HepG2 (cell line): ENCODE data around the gene PLCL1. TPM values are rescaled to one million over a fixed set of nuclear protein-coding genes. Genes with fewer than 3 reads are reported as not detected.

ENCODE experiments used
- ATAC-seq: fragments of 200-7000 bp; cut with Tn5 transposase; 3 replicates; pipeline ENCODE4 v1.9.1; 2020; ENCODE audit warnings: mild to moderate bottlenecking, moderate library complexity
- BruUV-seq: library from RNA; stranded (reverse); fragments of 400-500 nt; replicated peaks from 2 replicates; lab custom pipeline; 2021; lab: Mats Ljungman, UMichigan
- CTCF ChIA-PET: fragments of 300-600 bp; formaldehyde crosslinking; extraction: SDS; loops from one replicate; lab custom pipeline; 2021; ENCODE audit warnings: low total read pairs, inconsistent platforms, low intra/inter-chr PET ratio; lab: Yijun Ruan, JAX
- POLR2A ChIA-PET: fragments of 350-600 bp; sonication (Branson Sonifier 250); formaldehyde crosslinking; loops from one replicate; lab custom pipeline; 2020; ENCODE audit warnings: antibody characterized with exemption, inconsistent platforms; lab: Yijun Ruan, JAX
- DNase-seq: peaks from one replicate; pipeline ENCODE4 v3.0.0-alpha.2; 2015; ENCODE audit warnings: low spot score
- FAIRE-seq: peaks from 3 replicates; lab custom pipeline; 2011; peaks lifted over from hg19 to GRCh38; lab: Jason Lieb, UNC
- H2AFZ ChIP-seq: one replicate; pipeline ENCODE4 v1.6.1; 2011; ENCODE audit warnings: low read length, inconsistent platforms
- H3K27ac ChIP-seq: fragments of 300-600 bp; 3 replicates; pipeline ENCODE4 v1.8.0; 2011; ENCODE audit warnings: mixed run types, mild to moderate bottlenecking, mixed read lengths, low read length, inconsistent platforms; ENCODE audit not compliant: insufficient read depth; ENCODE audit errors: extremely low read length
- H3K27me3 ChIP-seq, 2 experiments: fragments of 200-600 bp in 1 of 2; 2 replicates in 1 of 2; 3 replicates in 1 of 2; pipeline versions ENCODE4 v1.6.0 to v1.8.0; 2011; ENCODE audit warnings: low read length in 2 of 2, mild to moderate bottlenecking in 2 of 2, moderate library complexity in 2 of 2, inconsistent platforms in 1 of 2; ENCODE audit not compliant: insufficient read depth in 2 of 2, control insufficient read depth in 1 of 2
- H3K36me3 ChIP-seq, 2 experiments: fragments of 200-600 bp in 1 of 2; replicated peaks in 1 of 2; 2 replicates in 1 of 2; 3 replicates in 1 of 2; pipeline versions ENCODE4 v1.5.1 to v1.8.0; 2011; ENCODE audit warnings: low read length in 2 of 2, inconsistent platforms in 1 of 2; ENCODE audit not compliant: insufficient read depth in 2 of 2, control insufficient read depth in 1 of 2
- H3K4me1 ChIP-seq: 2 replicates; pipeline ENCODE4 v1.5.1; 2012; ENCODE audit warnings: low read length, inconsistent platforms; ENCODE audit not compliant: insufficient read depth
- H3K4me2 ChIP-seq: 2 replicates; pipeline ENCODE4 v1.6.0; 2011; ENCODE audit warnings: low read depth, low read length, inconsistent platforms
- H3K4me3 ChIP-seq, 3 experiments: fragments of 200-600 bp in 1 of 3; sonication (generic), shearing (Covaris generic) in 1 of 3; replicated peaks in 1 of 3; 2 replicates each; pipeline ENCODE4 v1.5.1; 2011 to 2016; ENCODE audit warnings: low read length in 3 of 3, inconsistent platforms in 2 of 3, low read depth in 2 of 3, mild to moderate bottlenecking in 2 of 3, control low read depth in 1 of 3, mixed read lengths in 1 of 3; ENCODE audit not compliant: insufficient read depth in 1 of 3
- H3K79me2 ChIP-seq: one replicate; pipeline ENCODE4 v1.6.1; 2011; ENCODE audit warnings: low read length, inconsistent platforms; ENCODE audit not compliant: insufficient read depth
- H3K9ac ChIP-seq: 2 replicates; pipeline ENCODE4 v1.6.0; 2011; ENCODE audit warnings: mild to moderate bottlenecking, low read depth, low read length, inconsistent platforms; ENCODE audit not compliant: insufficient read depth
- H3K9me3 ChIP-seq: 2 replicates; pipeline ENCODE4 v1.5.1; 2012; ENCODE audit warnings: mild to moderate bottlenecking, low read length
- H4K20me1 ChIP-seq: 2 replicates; pipeline ENCODE4 v1.6.0; 2011; ENCODE audit warnings: inconsistent platforms, mild to moderate bottlenecking, low read length, moderate library complexity; ENCODE audit not compliant: insufficient read depth
- AGO2 ChIP-seq: fragments of 200-400 bp; formaldehyde crosslinking; optimal IDR thresholded peaks from 2 replicates; pipeline ENCODE3; 2017; ENCODE audit warnings: mild to moderate bottlenecking, low read depth, low read length, moderate library complexity
- BORCS8-MEF2B ChIP-seq: sonication (generic); formaldehyde crosslinking; IDR thresholded peaks from 2 replicates; pipeline ENCODE4 v1.8.0; 2022; ENCODE audit warnings: mild to moderate bottlenecking, missing genetic modification reagents
- BRCA1 ChIP-seq: sonication (generic); formaldehyde crosslinking; IDR thresholded peaks from 2 replicates; pipeline ENCODE4 v1.4.0; 2020; ENCODE audit warnings: missing genetic modification reagents
- HMG20B ChIP-seq: conservative IDR thresholded peaks from 2 replicates; pipeline ENCODE4 v1.6.1; 2016; ENCODE audit warnings: missing genetic modification reagents, missing compliant biosample characterization
- HNRNPK ChIP-seq: fragments of 200-400 bp; formaldehyde crosslinking; IDR thresholded peaks from 2 replicates; pipeline ENCODE4 v1.6.1; 2018; ENCODE audit warnings: low read length, low read depth, moderate library complexity, mild to moderate bottlenecking; ENCODE audit not compliant: poor library complexity, severe bottlenecking
- IKZF4 ChIP-seq: sonication (generic); formaldehyde crosslinking; IDR thresholded peaks from 2 replicates; pipeline ENCODE4 v1.5.1; 2020; ENCODE audit warnings: borderline replicate concordance, mild to moderate bottlenecking, low read depth, missing genetic modification reagents; ENCODE audit errors: not compliant biosample characterization
- NFE2L1 ChIP-seq: sonication (generic); formaldehyde crosslinking; IDR thresholded peaks from 2 replicates; pipeline ENCODE4 v1.4.0; 2020; ENCODE audit warnings: missing genetic modification reagents, mild to moderate bottlenecking, borderline replicate concordance
- NKX3-1 ChIP-seq: sonication (generic); formaldehyde crosslinking; IDR thresholded peaks from 2 replicates; pipeline ENCODE4 v1.5.0; 2020; ENCODE audit warnings: missing genetic modification reagents
- PLSCR1 ChIP-seq: sonication (generic); formaldehyde crosslinking; IDR thresholded peaks from 2 replicates; pipeline ENCODE4 v1.5.0; 2020; ENCODE audit warnings: missing genetic modification reagents, mild to moderate bottlenecking, borderline replicate concordance
- SCMH1 ChIP-seq: sonication (generic); formaldehyde crosslinking; IDR thresholded peaks from 2 replicates; pipeline ENCODE4 v1.9.0; 2021; ENCODE audit warnings: missing genetic modification reagents, mild to moderate bottlenecking, borderline replicate concordance
- TBX2 ChIP-seq: sonication (generic); formaldehyde crosslinking; IDR thresholded peaks from 2 replicates; pipeline ENCODE4 v1.5.0; 2020; ENCODE audit warnings: missing genetic modification reagents, mild to moderate bottlenecking, borderline replicate concordance
- TEAD3 ChIP-seq: optimal IDR thresholded peaks from 2 replicates; pipeline ENCODE3; 2016; ENCODE audit warnings: borderline replicate concordance
- TFDP2 ChIP-seq: sonication (generic); formaldehyde crosslinking; IDR thresholded peaks from 2 replicates; pipeline ENCODE4 v1.4.0; 2020; ENCODE audit warnings: missing genetic modification reagents
- ZBTB21 ChIP-seq: sonication (generic); formaldehyde crosslinking; IDR thresholded peaks from 2 replicates; pipeline ENCODE4 v1.4.0; 2020; ENCODE audit warnings: missing genetic modification reagents
- ZNF737 ChIP-seq: sonication (generic); formaldehyde crosslinking; IDR thresholded peaks from 2 replicates; pipeline ENCODE4 v1.5.0; 2020; ENCODE audit warnings: missing genetic modification reagents, mild to moderate bottlenecking, borderline replicate concordance
- ZSCAN21 ChIP-seq: sonication (generic); formaldehyde crosslinking; IDR thresholded peaks from 2 replicates; pipeline ENCODE4 v1.8.0; 2022; ENCODE audit warnings: mild to moderate bottlenecking, missing genetic modification reagents, moderate library complexity, borderline replicate concordance
- WGBS: methylation state at CpG from one replicate; pipeline ENCODE4 v1.1.6; 2017; ENCODE audit warnings: low lambda C conversion rate; 5-methylcytosine and 5-hydroxymethylcytosine counted together
- in situ Hi-C: cut with HindIII; loops from 2 replicates; pipeline ENCODE4 v1.10.0; 2017; ENCODE audit warnings: low pct_unique_long_range_greater_than_20kb; ENCODE audit not compliant: extremely low pct_ligation_motif_present
- intact Hi-C: fragments of 100-400 bp; cut with micrococcal nuclease; formaldehyde crosslinking; loops from one replicate; pipeline ENCODE4 v1.10.0; 2022; ENCODE audit not compliant: unreplicated experiment
- polyA plus RNA-seq, 8 experiments: library from polyadenylated mRNA; depleted of rRNA in 3 of 8; stranded (reverse) in 7 of 8; unstranded in 1 of 8; fragments of >200 nt; fragmentation: Illumina TruSeq in 4 of 8; extraction: Trizol in 4 of 8; gene quantifications; 2 replicates each; pipeline versions ENCODE4 v1.2.1 to v1.2.3, GENCODE V29; 2011 to 2016; ENCODE audit warnings: low read depth in 4 of 8, missing spikeins in 1 of 8, mixed read lengths in 1 of 8; ENCODE audit not compliant: insufficient read depth in 1 of 8
- total RNA-seq, 5 experiments: library from RNA; depleted of rRNA; stranded (reverse); fragments of >200 nt; fragmentation: Illumina TruSeq; extraction: Trizol; gene quantifications; 2 replicates each; pipeline ENCODE4 v1.2.3, GENCODE V29; 2016; ENCODE audit warnings: low read depth in 1 of 5

Gene PLCL1
- total and polyA plus RNA-seq, 2 of the 13 experiments (the other 11 are each of a cell fraction or from before 2014, with no cell fraction given) = not detected

GRCh38 chr2:198073253-198073652, 268.9 kb downstream of the PLCL1 start:
- intact Hi-C loops (no loop called here), in situ Hi-C loops (no loop called here)
- ChIA-PET POLR2A (no interaction called here), CTCF (no interaction called here)
- no peaks in the 10 kb centered on the region for H3K9me3 ChIP-seq
- H3K4me1 ChIP-seq = no peaks in the 10 kb centered on the region
- no peak overlapping the region for H3K4me2 ChIP-seq
- H3K27ac ChIP-seq = no peak overlapping the region
- no peak for FAIRE-seq
- no peaks in the 10 kb centered on the region for H3K79me2 ChIP-seq
- H3K36me3 ChIP-seq = no peaks in the 10 kb centered on the region
- BruUV-seq = no TSS peak
- no peak for ATAC-seq
- TF ChIP-seq SCMH1 (CRISPR knock-in tag) (no peak), TEAD3 (CRISPR knock-in tag) (no peak), IKZF4 (CRISPR knock-in tag) (no peak), BORCS8-MEF2B (CRISPR knock-in tag) (no peak), ZBTB21 (CRISPR knock-in tag) (no peak), HNRNPK (no peak)
- H3K9ac ChIP-seq = no peak overlapping the region
- no peak overlapping the region for H2AFZ ChIP-seq
- no peak overlapping the region for H3K4me3 ChIP-seq
- WGBS = 3% methylated on average over 2 of the region's 2 CpGs
- no peaks in the 10 kb centered on the region for H3K27me3 ChIP-seq
- DNase-seq = no peak
- H4K20me1 ChIP-seq = no peaks in the 10 kb centered on the region

- no TSS peak for BruUV-seq
- Histone ChIP-seq H4K20me1 (no peaks in the 10 kb centered on the region), H2AFZ (no peak overlapping the region)
- no peak for ATAC-seq
- intact Hi-C loops = no loop called here
- CTCF ChIA-PET = no interaction called here
- TF ChIP-seq TFDP2 (CRISPR knock-in tag) (no peak), HMG20B (CRISPR knock-in tag) (no peak), ZSCAN21 (CRISPR knock-in tag) (no peak), AGO2 (no peak), PLSCR1 (CRISPR knock-in tag) (no peak), NKX3-1 (CRISPR knock-in tag) (no peak), NFE2L1 (CRISPR knock-in tag) (no peak), BRCA1 (CRISPR knock-in tag) (no peak), TBX2 (no peak), ZNF737 (CRISPR knock-in tag) (no peak)
- TF ChIP-seq, all 625 proteins: peak for 0
- Histone ChIP-seq H3K36me3 (no peaks in the 10 kb centered on the region), H3K79me2 (no peaks in the 10 kb centered on the region), H3K4me1 (no peaks in the 10 kb centered on the region), H3K27ac (no peak overlapping the region), H3K4me2 (no peak overlapping the region), H3K27me3 (no peaks in the 10 kb centered on the region), H3K9ac (no peak overlapping the region), H3K9me3 (no peaks in the 10 kb centered on the region), H3K4me3 (no peak overlapping the region)
- in situ Hi-C loops = no loop called here
- DNase-seq = no peak
- no peak for FAIRE-seq
- 0% methylated on average over 1 of the region's 1 CpG for WGBS
- POLR2A ChIA-PET = no interaction called here
Measured at GRCh38 chr2:198077477-198077876, 273.1 kb downstream of the PLCL1 start.
